GM18861 (cell line): ENCODE measurements around the gene SURF4.
"Not testable (repeated sequence)": the region's sequence is repeated elsewhere in the genome, so short reads cannot be mapped to it uniquely, and the experiment has no call there.

Experiments used
- ATAC-seq: cut with Tn5 transposase; IDR thresholded peaks from one replicate; pipeline ENCODE4 v1.9.1; 2021; ENCODE audit not compliant: unreplicated experiment

The SURF4 gene

GRCh38 chr9:133397895-133398294 is 22.0 kb upstream of the SURF4 start:
- no peak for ATAC-seq

GRCh38 chr9:133397370-133397769 is 21.5 kb upstream of the SURF4 start:
- no peak for ATAC-seq

- no peak for ATAC-seq
Measured at GRCh38 chr9:133396952-133397351, 21.1 kb upstream of the SURF4 start.

- ATAC-seq, result no peak
Measured at GRCh38 chr9:133394687-133395271, 18.9 kb upstream of the SURF4 start.

GRCh38 chr9:133393399-133393798 is 17.5 kb upstream of the SURF4 start:
- ATAC-seq, result no peak

- not testable (repeated sequence) for ATAC-seq
Measured at GRCh38 chr9:133392308-133392707, 16.4 kb upstream of the SURF4 start.

GRCh38 chr9:133391449-133391848 is 15.6 kb upstream of the SURF4 start:
- not testable (repeated sequence) for ATAC-seq

GRCh38 chr9:133390713-133391112 is 14.9 kb upstream of the SURF4 start:
- no peak for ATAC-seq

- no peak for ATAC-seq
Measured at GRCh38 chr9:133389562-133389961, 13.7 kb upstream of the SURF4 start.

- ATAC-seq, result no peak
Measured at GRCh38 chr9:133389025-133389557, 13.2 kb upstream of the SURF4 start.

- no peak for ATAC-seq
Measured at GRCh38 chr9:133387680-133388079, 11.8 kb upstream of the SURF4 start.

GRCh38 chr9:133386338-133386737 is 10.5 kb upstream of the SURF4 start:
- ATAC-seq, result no peak

- no peak for ATAC-seq
Measured at GRCh38 chr9:133385452-133385851, 9.6 kb upstream of the SURF4 start.

GRCh38 chr9:133384736-133385321 is 9.0 kb upstream of the SURF4 start:
- no peak for ATAC-seq

GRCh38 chr9:133383438-133383837 is 7.6 kb upstream of the SURF4 start:
- ATAC-seq, result no peak

GRCh38 chr9:133382507-133383141 is 6.8 kb upstream of the SURF4 start:
- no peak for ATAC-seq

GRCh38 chr9:133380734-133381133 is 4.9 kb upstream of the SURF4 start:
- no peak for ATAC-seq

GRCh38 chr9:133379153-133380086 is 3.6 kb upstream of the SURF4 start:
- ATAC-seq, result no peak

GRCh38 chr9:133378408-133378962 is 2.6 kb upstream of the SURF4 start:
- no peak for ATAC-seq

- ATAC-seq, result no peak
Measured at GRCh38 chr9:133377721-133378216, 1.9 kb upstream of the SURF4 start.

- ATAC-seq, result not testable (repeated sequence)
Measured at GRCh38 chr9:133377280-133377679, 1.4 kb upstream of the SURF4 start.
